Stimulated activated naive CD8-positive, alpha-beta T cell treated with anti-CD3 and anti-CD28 coated beads, Interleukin-15, Interleukin-2, amounts not matched to agents 100 U/mL and 50 U/mL, for 24 hours (primary cell): ENCODE results near the gene HRAS.
"Not testable (repeated sequence)": the region's sequence is repeated elsewhere in the genome, so short reads cannot be mapped to it uniquely, and the experiment has no call there.

Source experiments
- ATAC-seq: fragments of 150-1000 bp; cut with Tn5 transposase; one replicate; pipeline ENCODE4 v1.10.0; 2021
- DNase-seq: peaks from one replicate; pipeline ENCODE4 v3.0.0; 2021

Gene HRAS

DNA sequence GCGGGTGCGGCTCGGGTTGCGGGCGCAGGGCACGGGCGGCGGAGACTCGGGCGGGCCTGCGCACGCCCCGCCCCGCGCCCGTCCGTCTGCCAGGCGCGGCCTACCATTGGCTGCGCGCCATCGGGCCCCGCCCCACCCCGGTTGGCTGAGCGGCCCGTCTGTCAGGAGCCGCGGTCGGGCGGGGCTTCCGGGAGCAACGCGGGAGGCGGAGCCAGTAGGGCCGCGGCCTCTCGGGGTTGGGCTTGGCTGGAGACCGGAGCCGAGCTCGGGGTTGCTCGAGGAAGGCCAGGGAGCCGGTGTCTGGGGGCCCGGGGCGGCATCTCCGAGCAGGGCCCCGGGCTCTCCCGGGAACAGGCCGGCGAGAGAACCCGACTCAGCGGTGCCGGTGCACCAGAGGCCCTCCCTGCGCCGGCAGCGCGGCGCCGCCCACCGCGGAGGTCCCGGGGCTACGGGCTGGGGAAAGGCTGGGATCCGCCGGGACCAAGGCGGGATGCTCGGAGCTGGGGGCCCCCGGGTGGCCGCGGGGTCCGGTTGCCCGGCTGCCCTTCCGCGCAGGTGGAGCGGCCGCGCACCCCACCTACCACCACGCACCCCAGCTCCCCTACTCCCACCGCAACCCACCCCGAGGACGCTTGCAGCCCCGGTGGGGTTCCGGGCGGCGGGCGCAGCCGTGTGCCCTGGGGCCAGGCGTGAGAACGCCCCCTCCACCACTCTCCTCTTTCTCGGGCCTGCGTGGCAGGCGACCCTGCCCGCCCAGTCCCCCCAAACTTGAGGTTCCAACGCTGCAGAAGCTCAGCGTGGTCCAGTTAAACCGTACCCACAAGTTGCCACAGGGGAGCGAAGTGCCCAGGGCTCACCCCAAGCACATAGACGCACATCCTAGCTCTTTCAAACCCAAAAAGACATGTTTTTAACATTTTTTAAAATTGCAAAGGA lies at the start of gene HRAS:
TSS of gene HRAS (minus strand) at position 58 of the 936 bp plus-strand sequence.
- DNase-seq (peak; percentile 98), ATAC-seq (peak; percentile 90)

DNA sequence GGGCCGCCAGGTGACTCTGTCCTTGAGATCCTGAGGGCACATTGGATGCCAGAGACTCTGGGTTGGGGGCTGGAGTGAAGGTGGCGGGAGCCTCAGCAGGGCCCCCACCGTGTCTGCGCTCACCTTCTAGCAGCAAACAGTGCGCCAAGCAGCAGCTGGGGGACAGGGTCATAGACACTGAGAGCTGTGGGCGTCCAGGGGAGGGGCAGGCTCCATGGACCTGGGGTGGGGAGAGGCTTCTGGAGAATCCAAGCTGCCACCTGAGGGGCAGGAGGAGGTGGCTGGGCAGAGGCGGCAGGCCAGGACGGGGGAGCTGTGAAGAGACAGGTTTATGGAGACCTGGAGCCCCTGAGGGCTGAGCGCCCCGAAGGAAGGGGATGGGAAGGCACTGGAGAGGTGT lies 48.9 kb upstream of the HRAS start:
- DNase-seq (no peak), ATAC-seq (no peak)

DNA sequence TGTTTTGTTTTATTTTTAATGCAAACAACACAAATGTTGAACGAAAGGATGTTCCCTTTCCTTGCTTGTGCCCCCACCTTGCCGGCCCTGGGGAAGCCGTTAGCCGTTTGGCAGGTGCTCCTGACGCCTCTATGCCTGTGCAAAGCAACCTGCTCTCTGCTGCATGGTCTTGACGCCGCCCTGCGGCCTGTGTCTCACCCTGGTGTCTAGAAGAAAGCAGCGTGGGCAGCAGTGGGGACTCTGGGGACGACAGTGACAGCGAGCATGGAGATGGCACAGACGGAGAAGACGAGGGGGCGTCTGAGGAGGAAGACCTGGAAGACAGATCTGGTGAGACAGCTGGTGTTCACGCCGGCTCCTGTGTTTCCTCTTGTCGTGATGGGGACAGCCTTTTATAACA lies 46.4 kb upstream of the HRAS start:
- ATAC-seq (no peak), DNase-seq (no peak)

DNA sequence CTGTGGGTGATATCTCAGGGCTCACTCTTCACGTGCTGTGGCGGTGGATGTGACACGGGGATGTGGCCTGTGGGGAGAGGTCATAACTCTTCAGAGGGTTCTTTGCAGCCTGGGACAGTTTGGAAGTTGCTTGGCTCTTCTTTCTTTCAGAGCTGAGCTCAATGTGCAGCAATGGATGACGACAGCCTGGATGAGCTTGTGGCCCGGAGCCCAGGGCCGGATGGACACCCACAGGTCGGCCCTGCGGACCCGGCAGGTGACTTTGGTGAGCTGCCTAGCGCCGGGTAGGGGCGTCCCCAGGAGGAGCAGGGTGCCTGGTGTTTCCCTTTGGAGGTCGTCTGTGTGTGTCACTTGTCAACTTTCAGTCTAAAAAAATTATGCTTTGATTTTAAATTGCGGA lies 46.0 kb upstream of the HRAS start:
- no peak for DNase-seq

DNA sequence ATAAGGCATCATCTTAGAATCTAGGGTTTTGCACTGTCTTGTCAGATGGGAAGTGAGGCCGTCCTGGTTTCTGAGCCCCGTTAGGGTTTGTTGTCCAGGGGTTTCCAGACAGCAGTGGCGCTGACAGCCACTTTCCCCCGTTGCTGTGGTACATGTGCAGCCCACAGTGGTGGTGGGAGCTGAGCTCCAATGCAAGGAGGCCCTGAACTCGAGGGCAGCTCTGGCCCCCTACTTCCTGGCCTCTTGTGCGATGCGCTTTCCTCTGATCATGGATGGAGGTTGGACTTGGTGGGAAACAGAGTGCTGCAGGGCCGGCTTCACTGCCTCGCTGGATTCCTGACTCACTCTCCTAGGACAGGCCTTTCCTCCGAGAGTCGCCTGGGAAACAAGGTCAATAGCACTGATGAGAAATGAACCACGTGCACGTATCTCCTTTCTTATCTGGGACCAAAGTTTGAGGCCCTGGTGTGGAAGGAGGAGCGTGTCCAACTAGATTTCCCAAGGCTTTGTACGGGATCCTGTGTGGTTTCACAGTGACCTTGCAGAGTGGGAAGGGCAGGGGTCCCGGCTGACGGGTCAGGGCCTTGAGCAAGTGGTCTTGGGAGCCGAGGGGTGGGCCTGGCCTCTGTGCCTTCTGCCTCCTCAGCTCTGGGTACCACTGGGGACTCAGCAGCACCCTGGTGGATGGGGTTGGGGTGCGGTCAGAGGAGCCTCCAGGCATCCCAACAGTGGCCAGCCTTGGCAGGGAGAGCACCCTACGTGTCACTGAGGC lies 44.6 kb upstream of the HRAS start:
- ATAC-seq = no peak

More for the DNA sequence above, 46.0 kb upstream of the HRAS start:
- ATAC-seq = no peak

DNA sequence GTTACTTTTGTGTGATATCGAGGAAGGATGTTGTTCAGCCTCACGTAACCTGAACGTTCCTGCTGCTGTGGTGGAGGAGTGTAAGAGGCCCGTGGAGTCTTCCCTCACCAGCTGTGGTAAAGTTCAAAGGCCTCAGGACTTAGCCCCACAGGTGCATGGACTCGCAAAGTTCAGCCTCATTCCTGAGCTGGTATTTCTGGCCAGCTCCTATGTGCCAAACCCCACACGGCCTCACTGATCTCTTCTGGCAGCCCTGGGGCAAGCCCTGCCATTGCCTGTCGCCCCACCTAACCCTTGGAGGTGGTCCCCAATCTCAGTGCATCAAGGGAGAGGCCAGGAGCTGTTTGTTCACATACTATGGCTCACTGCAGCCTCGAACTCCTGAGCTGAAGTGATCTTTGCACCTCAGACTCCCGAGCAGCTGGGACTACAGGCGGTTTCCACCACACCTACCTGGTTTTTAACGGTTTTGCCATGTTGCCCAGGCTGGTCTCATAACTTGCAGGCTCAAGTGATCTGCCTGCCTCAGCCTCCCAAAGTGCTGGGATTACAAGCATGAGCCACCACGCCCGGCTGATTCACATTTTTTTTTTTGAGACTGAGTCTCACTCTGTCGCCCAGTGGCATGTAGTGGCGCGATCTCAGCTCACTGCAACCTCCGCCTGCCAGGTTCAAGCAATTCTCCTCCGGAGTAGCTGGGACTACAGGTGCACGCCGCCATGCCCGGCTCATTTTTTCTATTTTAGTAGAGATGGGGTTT lies 43.1 kb upstream of the HRAS start:
- no peak for ATAC-seq
- no peak for DNase-seq

More for the DNA sequence above, 44.6 kb upstream of the HRAS start:
- no peak for DNase-seq

DNA sequence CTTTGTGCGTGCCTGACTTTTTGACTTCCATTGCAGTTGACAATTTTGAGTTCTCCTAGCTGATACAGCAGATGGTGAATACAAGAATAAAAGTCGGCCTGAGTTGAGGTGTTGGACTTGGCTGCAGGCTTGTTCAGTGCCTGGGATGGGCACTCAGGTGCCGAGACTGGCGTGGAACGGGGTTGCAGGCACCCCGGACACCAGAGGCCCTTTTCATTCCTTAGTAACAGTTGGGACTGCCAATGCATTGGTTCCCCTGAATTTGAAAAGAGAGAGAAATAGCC lies 42.2 kb upstream of the HRAS start:
- ATAC-seq = no peak

DNA sequence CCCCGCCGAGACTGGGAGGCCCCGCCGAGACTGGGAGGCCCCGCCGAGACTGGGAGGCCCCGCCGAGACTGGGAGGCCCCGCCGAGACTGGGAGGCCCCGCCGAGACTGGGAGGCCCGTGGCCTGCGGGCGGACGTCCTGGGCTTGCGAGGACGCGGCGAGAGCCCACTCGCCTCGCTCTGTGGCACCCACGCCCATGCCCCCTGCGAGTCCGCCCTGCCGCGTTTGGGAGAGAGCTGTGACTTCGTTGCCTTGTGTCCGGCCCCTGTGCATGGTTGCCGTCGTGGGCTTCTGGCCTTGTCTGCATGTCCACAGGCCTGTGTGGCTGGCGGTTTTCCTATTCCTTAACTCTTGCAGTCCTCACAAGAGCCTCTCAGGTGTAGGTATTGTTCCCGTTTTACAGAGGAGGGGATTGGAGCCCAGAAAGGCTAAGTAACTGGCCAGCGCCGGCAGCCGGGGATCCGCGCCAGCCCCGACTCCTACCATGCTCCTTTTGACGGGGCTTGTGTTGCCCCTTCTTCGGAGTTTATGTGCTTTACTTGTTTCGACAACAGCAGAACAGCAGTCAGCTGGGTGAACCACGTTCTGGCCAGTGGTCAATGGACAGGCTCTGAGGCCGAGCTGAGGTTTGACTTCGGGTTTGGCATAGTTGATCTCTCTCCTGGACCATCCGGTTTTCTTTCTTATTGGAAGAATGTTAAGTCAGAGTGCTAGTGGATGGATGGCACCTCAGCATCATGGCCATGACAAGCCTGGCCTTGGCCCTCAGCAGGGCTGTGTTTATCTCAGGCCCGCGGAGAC lies 41.6 kb upstream of the HRAS start:
- no peak for ATAC-seq
- DNase-seq = no peak

More for the DNA sequence above, 42.2 kb upstream of the HRAS start:
- DNase-seq = no peak

DNA sequence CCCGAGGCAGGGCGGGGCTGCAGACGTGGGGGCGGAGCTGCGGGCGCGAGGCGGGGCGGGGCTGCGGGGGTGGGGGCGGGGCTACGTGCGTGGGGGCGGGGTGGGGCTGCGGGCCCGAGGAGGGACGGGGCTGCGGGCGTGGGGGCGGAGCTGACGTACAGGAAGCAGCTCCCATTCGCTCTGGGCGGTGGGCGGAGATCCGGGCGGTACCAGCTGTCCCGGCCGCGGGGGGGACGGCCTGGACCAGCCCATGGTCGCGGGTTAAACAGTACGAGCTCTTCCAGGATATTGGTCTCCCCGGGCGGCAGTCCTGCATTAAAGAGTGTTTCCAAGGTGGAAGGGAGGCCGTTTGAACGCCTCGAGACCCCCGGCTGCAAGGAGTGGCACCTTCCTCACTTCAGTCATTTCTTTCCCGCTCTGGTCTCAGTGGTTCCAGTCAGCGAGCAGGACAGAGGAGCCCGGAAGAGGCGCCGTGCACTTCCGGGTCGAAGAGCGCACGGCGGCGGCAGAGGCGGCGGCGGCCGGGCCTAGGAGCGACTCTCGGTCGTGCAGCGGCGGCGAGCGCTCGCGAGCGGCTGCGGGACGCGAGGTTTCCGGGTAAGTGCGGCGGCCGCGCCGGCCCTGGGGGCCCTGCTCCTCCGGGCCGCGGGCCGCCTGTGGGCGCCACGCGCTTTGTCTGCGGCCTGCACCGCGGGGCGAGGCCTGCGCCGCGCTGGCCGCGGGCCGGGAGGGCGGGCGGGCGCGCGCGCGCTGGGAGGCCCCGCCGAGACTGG lies 40.8 kb upstream of the HRAS start, which contains the start of gene PHRF1:
TSS of gene PHRF1 (plus strand) at position 475 of the 773 bp plus-strand sequence. CDS start 5,043 bp downstream, outside the sequence.
- ATAC-seq (peak; percentile 92), DNase-seq (peak; percentile 97)

DNA sequence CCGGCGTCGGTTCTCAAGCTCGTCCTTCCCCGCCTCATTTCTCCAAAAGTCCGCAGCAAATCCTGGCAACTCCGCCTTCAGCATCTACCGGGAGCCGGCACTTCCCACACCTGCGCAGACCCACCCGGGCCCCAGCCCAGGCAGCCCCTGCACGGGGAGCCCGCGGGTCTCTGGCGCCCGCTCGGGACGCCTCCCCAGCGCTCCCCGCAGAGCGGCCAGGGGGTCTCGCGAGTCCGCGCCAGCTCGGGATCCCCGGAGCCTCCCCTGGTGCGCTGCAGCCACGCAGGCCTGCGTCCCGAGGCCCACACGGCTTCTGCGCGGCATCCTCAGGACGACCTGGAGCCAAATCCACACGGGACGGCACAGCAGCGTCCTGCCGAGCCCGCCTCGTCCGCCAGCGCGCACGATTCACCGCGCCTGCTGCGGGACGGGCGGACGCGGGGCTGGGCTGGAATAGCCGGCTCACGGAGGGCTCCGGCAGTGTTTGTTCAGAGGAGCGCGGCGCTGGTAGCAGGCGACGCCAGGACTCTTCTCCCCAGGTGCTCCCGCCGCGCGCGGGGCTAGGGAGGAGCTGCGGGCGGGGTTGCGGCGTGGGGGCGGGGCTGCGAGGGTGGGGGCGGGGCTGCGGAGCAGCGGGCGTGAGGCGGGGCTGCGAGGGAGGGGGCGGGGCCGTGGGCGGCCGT lies 40.1 kb upstream of the HRAS start:
- ATAC-seq (no peak), DNase-seq (no peak)

DNA sequence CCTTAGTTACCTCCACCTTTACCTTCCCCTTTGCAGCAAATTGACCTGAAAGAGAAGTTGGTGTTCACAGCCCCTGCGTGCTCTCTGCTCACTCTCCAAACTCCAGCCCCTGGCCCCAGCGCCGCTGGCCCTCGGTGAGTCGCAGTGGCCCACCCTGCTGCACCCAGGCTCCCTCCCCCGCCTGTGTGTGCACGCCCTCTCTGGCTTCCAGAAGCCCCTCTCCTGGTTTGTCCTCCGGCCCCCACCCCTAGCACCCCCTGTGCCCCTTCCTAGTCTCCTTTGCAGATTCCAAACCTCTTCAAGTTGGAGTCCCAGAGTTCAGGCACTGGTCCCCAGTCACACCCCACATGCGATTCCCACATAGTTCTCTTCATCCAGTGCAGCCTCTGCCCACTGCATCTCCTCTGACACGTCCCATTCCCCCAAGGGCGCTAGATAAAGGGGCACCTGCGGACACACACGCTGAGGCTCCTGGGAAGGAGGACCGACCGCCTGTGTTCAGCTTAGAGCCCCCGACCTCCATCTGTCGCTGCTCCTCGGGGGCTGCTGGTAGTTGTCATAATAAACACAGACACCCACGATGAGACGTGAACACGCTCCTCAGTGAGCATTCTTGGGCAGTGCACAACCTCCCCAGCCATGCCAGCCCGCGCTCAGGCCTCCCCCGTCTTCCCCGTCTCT lies 39.4 kb upstream of the HRAS start:
- no peak for ATAC-seq
- DNase-seq = no peak

DNA sequence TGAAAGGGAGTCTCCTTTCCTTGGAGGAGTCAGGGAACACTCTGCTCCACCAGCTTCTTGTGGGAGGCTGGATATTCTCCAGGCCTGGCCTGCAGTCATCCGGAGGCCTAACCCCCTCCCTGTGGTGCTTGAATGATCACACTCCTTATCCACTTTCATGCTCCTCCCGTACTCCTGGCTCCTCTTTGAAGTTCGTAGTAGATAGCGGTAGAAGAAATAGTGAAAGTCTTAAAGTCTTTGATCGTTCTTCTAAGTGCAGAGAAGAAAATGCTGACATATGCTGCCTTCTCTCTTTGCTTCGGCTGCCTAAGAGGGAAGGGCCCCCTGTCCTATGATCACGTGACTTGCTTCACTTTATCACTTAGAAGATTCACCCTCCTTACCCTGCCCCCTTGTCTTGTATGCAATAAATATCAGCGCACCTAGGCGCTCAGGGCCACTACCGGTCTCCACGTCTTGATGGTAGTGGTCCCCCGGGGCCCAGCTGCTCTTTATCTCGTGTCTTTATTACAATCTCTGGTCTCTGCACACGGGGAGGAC lies 38.7 kb upstream of the HRAS start:
- DNase-seq, ATAC-seq: not testable (repeated sequence)

DNA sequence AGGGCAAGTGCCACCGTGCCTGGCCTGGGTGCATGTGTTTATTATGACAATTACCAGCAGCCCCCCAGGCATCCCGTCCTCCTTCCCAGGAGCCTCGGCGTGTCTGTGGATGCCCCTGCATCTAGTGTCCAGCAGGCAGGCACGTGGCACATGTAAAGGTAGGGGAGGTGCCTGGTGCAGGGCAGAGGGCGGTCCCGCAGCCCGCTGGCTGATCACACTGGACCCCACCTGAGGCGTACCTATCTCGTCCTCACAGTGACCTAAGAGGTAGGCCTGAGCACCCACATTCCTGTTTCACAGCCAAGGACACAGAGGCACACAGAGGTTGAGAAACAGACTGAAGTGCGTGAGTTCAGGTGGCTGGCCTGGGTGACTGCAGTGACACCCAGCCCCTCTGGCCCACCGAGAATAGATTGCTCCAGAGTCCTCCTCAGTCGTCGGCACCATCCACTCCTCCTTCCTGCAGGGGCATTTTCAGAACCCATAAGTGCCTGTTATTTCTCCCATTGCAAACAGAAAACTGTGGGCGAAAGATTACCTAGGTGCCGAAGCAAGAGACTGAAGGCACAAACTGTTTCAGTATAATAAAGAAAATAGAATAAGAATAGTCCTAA lies 37.9 kb upstream of the HRAS start:
- DNase-seq (no peak), ATAC-seq (no peak)

DNA sequence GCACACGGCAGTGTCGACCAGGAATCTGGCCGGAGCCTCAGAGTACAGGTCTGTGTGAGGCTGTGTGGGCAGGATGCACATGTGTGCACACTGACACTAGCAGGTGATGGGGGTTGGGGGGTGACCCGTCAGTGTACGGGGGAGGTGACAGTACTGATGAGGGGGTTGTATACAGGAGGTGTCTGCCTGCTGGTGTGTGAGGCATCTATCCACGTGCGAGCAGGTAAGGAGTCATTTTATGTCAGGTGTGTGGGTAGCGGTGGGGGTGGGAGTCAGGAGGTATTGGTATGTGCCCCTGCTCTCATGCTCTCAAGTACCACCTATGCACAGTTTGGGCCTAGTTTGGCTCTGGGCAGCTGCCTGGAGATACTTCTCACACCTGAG lies 36.4 kb upstream of the HRAS start:
- ATAC-seq (no peak), DNase-seq (no peak)

DNA sequence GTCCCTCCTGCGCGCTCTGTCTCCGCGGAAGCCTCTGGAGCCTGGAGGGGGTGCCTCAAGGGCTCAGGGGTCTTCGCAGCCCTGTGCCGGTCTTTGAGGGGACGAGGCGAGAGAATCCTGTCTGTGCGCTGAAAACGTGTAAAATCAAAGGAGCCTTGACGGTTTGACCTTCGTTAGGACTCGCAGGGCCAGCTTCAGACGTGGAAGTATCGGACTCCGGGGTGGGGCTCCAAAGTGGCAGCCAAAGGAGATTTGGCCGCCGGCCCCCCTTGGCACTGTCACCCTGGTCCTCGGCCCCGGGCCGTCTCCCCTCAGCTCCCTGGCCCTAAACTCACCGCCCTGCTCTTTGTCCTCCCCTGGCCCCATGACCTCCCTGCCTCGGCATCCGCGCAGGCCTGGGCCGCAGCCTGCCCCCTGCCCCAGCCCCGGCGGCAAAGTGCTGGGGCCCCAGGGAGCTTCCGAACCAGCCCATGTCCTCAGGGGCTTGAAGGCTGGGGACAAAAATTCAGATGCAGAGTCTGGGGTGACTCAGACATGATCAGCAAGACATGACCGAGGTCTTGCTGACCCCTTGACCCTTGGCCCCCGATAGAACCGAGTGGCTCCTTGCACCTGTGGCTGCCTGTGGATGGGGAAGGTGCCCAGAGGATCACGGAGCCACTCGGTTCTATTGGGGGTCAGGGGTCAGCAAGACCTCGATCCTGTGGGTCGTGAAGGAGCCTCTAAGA lies 33.9 kb upstream of the HRAS start:
- ATAC-seq (no peak), DNase-seq (no peak)

DNA sequence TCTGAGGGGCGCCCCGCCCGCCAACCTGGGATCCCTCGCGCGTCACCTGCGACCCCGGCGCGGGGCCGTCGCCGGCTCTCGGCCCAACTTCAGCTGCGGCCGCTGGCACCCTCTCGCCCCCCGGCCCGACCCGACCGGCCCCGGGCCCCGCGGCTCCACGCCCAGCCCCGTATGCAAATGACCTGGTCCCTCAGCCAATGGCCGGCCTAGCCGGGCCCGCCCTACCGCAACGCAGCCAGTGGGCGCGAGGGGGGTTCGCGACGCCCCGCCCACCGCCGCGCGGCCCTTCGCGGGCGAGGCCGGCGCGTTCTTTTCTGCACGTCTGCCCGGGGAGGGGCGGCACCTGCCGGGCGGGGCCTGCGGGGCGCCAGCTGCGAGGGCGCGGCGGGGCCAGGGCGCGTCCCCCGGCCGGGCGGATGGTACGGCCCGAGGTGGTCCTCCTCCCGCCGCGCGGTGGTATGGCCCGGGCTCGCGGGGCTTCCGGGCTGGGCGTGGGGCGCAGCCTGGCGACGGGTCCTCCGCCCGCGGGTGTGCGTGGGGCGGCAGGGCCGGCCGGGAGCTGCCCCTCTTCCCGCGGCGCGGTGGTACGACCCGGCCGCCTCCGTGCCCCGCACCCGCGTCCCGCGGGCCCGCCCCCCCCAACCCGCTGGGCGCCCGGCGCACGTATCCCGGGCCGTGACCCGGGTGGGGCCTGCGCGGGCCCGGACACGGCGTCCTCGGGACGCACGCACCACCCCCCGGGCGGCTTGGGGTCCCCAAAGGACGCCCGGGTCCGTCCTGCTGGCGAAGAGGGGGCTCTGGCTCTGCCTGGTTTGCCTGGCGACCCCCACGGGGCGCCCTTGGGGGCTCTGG lies 33.2 kb upstream of the HRAS start:
- ATAC-seq = peak; percentile 94
- DNase-seq = peak; percentile 98

DNA sequence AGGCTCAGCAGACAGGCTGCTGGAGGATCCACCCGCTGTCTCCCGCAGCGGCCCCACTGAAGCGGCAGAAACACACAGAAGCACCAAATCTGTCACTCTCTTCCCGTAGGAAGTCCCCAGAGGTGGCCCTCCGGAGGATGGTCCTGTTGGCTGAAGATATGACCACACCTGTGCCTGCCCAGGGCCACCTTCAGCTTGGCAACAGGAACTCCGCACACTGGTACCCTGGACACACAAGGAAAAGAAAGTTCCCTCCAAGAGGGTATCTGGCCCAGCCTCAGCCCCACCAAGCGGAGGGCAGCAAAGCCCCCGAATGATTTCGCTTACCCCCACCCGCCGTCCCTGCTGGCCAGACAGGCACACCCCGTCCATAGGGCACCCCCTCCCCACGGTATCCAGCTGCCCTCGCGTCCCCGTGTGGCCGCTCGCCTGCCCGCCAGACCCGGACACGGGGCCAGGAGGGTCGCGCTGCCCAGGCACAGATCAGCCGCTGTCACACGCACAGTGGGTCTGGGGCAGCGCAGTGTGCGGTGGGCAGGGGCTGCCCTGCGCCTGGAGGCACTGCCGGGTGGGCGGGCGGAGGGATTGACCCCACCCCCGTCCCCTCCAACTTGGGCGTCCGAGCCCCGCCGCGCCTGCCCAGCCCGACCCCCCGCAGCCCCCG lies 32.4 kb upstream of the HRAS start:
- DNase-seq (no peak), ATAC-seq (no peak)
